Pons (tissue), 1 donor: ENCODE measurements around the gene LCA5L.
A peak's percentile ranks its signal among the peaks of the same experiment; 100 is the strongest.
"Not testable (repeated sequence)": the region's sequence is repeated elsewhere in the genome, so short reads cannot be mapped to it uniquely, and the experiment has no call there.

Experiments used
- DNase-seq: peaks from one replicate; pipeline ENCODE4 v3.0.0-alpha.2; 2016; ENCODE audit warnings: low spot score

LCA5L gene

DNA sequence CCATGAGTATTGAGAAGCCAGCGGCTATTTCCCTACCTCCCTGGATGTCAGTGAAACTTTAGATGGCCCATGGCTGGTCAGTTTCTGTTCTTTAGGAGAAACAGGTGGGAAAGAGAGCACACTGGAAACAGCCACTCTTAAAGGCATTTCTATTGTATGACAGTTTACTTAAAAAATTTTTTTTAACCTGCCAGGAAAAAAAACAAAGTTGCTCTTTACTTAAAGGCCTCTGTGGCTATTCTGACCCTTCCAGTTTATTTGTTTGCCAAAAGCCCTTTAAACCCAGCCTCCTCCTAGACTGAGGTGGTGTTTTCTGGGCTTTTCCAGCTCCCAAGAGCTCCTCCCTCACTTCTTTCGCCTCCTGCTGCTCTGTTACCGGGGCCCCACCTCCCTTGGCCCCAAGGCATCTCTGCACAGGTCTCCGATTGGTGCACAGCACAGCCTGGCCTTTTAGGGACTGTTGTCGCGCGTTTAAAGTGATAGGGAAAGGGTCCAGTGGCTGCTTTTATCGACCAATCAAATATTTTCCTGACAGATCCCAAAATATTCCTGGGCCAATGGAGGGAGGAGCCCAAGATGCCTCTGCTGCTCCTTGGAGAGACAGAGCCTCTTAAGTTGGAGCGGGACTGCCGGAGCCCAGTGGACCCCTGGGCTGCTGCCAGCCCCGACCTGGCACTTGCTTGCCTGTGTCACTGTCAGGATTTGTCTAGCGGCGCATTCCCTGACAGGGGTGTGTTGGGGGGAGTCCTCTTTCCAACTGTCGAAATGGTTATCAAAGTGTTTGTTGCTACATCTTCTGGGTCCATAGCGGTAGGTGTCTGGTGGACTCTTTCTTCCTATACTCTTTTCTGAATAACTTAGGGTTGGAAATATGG lies 6.0 kb upstream of the LCA5L start, which contains the start of gene SH3BGR:
SH3BGR (plus strand) TSS at position 639 of the 875 bp plus-strand sequence; CDS start at position 766, 127 bp downstream.
- DNase-seq, result peak; percentile 85

DNA sequence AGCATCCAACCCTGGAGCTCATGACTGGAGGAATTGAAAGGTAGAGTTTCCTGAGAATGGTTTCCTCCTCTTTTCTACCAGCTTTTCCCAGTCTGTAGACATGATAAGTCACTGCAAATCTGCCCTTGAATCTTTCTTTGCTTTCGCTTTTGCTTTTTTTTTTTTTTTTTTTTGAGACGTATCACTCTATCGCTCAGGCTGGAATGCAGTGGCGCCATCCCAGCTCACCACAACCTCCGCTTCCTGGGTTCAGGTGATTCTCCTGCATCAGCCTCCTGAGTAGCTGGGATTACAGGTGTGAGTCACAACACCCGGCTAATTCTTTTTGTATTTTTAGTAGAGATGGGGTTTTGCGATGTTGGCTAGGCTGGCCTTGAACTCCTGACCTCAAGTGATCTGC lies 1.7 kb upstream of the LCA5L start:
- no peak for DNase-seq

DNA sequence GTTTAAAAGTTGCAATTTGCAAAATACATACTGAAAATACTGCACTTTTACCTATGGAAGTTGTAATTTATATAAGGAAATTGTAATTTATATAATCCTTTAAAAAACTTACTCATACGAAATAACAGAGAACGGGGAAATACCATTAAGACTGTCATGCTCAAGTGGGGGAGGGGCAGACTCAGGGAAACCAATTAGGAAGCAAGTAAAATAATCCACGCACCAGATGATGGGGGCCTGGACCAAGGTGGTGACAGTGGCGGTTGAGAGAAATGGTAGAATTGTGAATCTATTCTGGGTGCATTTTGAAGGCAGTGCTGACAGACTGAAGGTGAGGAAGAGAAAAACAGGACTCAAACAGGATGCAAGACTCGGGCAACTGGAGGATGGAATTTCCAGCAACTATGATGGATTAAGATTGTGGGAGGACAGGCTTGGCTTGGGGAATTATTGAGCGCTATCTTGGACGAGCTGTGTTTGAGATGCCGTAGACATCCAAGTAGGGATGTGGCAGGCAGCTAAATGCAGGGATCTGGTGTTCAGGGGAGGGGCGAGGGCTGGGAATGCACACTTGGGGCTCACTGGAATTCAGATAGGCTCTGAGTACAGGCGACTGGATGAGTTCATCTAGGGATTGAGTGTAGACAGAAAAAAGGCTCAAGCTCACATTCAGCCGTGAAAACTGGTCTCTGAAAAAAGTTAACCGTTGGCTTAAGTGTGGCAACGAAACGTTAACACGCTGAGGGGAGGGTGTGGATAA lies 977 bp downstream of the LCA5L start:
- DNase-seq, result no peak

DNA sequence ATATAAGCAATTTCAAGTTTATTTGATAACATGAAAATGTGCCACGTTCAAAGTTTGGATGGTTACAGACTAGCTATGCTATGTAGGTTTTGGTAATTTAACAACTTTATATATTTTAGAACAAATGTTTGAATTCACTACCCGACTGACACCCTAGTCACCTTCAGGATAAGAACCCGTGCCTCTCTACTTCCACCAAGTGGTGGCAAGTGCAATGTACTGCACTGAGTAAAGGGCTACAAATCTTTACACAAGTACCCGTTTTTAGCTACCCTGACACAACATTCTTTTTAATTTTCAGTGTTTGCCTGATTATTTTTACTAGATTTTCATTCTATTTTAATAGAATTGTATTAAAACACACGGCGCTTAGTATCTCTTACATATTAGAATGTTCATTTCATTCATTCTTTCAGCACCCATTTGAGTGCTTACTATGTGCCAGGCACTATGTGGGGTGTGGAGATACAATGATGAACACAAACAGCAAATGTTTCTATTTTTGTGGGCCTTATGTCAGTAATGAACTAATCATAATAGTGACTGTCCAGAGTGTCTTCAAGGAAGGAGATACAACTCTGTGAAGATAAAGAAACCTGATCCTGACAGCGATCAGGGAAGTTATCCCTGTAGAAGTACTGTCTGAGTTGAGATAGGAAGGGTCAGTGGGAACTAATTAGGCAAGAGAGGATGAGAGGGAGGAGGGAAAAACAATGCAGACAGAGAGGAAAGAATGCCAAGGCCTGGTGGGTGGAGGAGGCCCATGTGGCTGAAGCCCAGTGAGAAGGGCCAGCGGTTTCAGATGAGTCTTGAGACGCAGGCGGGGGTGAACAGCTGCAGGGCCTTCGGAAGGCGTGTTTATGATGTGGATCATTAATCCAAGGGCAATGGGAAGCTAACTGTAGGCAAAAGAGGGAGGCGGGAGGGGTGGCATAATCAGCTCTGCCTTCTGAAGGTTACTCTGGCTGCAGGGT lies 3.8 kb downstream of the LCA5L start:
- DNase-seq, result peak; percentile 57

DNA sequence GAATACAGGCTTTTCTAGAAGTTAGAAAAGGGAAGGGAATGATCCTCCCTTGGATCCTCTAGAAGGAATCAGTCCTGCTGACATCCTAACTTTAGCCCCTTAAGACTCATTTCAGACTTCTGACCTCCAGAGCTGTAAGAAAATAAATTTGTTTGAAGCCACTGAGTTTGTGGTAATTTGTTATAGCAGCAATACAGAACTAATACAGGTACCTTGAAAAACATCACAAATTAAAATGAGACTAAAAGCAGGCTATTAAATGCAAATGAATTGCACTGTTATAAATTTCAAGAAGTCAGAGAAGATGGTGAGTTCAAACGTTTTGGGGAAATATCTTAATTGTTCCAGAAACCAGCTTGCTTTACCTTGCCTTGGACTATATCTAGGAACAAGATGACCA lies 6.3 kb downstream of the LCA5L start:
- no peak for DNase-seq

DNA sequence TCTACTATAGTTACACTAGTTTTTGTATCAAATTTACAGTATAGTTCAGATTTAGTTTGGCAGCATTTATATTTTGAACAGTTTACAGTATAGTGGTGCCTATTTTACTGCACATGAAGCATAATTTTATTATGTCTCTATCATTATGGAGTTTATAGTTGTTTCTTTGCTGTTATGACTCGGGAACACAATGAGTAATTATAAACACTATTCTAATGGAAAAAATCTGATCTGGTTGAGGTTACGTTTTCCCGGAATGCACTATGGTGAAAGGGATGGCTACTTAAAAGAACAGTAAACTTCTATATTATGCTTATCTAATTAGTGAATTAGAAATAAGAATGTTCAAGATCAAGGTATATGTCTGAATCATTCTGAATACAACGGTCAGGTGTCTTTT lies 10.6 kb downstream of the LCA5L start:
- no peak for DNase-seq

DNA sequence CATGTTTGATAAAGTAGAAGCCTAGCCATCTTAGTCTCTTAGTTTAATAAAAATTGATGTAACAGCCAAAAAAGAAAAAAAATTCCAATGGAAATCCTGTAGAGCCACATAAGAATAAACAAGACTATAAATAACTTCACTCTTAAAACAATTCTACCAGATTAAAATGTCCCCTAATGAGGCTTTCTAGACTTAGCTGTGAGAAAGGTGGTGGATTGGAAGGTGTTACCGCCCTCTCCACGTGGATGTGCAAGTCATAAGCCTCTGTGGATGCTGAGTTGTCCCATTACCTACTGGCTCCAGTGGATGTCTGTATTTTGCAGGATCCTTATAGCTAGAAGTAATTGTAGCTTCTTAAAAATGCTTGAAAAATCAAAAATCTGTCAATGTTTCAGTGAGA lies 14.6 kb downstream of the LCA5L start:
- DNase-seq, result no peak

DNA sequence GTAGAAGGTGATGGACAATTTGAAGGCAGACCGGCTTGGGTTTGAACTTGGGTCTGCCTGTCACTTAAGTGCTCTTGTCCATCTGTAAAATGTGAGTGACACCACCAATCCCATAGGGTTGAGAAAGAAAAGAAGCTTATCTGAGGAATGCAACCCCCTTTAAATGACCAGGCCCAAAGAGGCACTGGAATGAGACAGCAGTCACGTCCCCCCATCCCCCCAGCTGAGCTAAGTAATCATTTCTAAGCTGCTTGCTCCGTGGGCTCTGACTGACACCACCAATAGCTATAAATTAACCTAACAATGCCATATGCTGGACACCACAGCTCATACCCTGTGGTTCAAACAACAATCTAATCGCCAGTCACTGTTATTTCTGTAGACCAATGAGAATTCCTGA lies 15.1 kb downstream of the LCA5L start:
- DNase-seq, result no peak

DNA sequence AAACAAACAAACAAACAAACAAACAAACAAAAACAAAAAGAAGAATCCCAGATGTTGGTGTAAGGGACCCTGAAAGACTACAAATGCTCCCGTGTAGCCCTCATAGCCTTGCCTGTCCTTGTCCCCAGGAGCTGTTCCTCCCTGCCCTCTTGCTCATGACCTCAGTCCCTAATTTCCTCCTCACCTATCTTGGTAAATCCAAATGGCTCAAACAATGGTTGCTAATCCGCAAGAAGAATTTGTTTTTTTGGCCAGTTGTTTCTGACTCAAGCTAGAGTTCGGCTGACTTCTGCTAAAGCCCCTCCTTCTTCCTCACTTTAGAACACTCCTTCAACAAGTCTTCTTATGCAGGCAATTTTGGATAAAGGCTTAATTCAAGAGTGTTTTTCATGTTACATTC lies 15.6 kb downstream of the LCA5L start:
- no peak for DNase-seq

DNA sequence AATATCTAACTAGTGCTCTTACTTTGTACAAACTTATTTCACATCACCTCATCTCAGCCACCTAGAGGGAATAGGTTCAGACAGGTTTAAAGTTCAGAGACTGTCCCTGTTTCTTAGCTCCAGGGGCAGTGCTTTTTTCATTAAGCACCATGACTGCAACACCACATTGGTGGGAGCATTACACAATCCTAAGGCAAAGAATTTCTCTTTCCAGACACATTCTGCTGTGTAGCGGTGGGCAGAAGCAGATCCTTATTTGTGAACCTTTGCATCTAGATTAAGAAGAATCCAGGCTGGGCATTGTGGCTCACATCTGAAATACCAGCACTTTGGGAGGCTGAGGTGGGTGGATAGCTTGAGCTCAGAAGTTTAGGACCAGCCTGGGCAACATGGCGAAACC lies 16.1 kb downstream of the LCA5L start:
- DNase-seq, result no peak

DNA sequence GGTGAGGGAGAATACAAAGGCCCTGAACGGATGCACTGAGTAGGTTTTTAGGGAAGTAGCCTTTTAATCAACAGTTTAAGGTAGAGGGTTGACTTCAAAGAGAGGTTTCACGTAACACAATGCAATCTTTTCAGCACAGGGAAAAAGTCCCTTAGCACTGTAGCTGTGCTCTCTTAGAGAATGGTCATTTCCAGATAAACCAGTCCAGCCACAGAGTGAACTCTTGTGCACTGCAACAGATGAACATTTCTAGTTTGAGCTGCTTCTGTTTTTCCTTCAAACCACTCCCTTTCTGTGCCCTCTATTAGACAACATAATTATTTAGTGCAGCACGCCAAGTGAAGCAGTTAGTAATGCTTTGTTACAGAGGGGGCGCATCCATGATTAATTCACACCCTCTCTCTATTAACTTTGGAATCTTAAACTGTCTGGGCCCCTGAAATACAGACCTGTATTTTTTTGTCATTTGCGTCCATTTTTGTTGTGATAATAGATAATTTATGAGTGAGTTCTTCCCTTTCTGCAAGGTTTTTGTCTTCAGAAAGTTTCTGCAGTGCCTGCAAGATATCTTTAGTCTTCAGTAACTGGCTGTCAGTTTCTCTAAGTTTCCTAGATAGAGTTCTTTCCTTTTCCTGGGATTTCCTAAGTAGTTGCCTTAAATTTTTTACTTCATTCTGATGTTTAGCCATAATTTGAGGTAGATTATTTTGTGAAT lies 22.9 kb downstream of the LCA5L start:
- DNase-seq, result no peak

DNA sequence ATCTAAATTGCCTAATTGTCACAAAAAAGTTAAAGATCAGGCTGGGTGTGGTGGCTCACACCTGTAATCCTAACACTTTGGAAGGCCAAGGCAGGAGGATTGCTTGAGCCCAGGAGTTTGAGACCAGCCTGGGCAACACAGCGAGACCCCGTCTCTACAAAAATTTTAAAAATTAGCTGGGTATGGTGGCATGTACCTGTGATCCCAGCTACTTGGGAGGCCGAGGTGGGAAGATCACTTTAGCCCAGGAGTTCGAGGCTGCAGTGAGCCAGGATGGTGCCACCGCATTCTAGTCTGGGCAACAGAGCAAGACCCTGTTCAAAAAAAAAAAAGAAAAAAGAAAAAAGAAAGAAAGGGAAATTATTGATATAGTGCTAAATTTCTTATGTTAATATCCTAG lies 26.4 kb downstream of the LCA5L start:
- not testable (repeated sequence) for DNase-seq

DNA sequence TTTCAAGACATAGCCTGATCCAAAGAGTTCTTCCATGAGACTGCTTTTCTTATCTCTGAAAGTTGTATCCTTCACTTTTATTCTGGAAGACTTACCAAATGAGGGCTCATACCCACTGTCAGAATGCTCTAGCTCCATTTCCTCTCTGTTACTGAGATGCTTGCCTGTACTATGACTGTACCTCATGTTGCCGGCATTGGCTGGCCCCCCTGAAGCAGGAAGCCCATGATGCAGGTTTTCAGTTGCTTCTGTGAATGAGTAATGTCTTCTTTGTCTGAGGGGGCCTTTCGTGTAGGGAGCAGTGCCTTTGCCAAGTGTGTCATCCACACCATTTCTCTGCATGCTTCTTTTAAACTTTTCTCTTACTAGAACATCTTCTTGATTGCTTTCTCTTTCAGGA lies 39.5 kb downstream of the LCA5L start:
- no peak for DNase-seq

DNA sequence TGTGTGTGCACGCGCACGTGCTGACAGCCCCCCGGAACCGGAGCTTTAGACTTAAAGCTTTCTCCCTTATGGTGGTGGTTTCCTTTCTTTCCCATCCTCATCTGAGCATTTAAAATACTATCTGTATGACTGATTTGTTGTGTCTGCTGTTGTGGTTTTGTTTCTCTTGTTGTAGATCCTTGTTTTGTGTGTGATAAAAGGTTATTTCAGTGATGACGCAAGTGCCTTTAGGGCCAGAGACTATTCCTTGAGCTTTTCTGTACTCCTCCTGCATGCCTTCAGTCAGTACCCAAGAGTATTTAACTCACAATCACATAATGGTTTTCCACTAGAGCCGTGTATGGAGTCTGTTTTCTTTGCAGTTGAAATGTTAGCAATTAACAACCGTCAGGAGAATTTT lies 45.4 kb downstream of the LCA5L start:
- DNase-seq, result no peak

DNA sequence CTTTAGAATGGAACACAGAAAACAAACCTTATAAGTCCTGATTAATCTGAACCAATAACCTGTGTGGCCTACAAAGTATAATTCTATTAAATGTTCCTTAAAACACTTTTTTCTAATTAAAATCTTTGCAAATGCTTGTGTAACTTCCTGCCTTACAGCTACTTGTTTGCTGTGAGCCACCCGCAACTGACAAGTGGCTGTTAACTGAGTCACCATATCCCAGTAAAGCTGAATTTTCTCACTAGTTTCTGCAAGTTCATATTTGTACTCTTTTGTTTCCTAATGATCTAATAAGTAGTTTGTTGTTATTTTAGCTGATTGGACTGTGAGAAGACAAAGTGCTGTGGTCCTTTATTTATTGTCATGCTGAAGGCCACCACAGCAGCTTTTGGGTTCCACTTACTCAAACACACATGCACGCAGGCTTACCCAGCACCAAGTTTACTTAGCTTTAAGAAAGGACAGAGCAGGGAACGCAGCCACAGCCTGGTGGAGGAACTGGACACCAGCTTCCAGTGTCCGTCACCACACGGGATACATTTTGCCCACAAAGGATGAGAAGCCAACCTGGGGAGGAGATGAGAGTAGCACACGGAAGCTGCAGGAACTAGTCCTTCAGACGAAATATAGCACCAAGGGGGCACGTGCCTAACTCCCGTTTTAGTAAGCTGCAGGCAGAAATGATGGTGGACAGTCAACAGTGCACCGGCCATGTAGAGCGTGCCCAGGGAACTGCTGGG lies 47.8 kb downstream of the LCA5L start:
- DNase-seq, result no peak

DNA sequence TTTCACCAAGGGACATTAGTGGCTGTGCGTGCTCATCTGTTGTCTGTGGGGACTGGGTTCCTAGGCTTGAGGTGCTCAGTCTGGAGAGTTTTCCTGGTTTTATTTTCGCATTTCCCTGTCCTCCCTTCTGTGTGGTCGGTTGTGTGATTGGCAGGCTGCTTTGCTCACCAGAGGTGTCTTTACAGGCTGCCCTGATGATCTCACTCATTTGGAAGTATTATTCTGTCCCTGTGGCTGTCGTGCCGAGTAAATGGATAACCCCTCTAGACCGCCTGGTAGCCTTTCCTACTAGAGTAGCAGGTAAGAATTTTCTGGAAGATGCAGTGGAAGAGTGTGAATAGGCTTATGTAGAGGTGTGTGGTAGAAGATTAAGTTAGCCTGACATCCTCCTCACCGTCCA lies 52.6 kb downstream of the LCA5L start:
- DNase-seq, result no peak

DNA sequence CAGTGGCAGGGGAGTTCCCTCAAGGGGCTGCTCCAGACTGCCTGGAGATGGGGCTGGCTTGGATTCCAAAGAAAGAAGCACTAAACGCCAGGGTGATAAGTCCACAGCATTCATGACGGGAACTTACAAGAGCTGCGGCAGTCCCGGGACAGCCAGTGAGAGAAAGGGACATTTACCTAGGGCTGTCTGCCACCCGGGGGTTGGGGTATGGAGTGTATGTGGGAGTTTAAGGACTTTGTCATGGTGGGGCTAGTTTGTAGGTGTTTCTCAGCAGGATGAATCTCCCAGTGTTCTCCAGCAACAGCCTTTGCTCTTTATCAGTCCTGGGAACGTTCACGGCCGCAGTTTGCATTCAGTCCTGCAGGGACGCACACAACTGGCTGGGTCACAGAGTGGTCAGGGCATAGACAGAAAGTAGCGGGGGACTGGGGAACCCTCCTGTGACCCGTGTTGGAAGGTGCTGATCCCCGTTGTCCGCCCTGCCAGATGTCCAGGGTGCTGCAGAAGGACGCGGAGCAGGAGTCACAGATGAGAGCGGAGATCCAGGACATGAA lies 55.3 kb downstream of the LCA5L start:
- no peak for DNase-seq

DNA sequence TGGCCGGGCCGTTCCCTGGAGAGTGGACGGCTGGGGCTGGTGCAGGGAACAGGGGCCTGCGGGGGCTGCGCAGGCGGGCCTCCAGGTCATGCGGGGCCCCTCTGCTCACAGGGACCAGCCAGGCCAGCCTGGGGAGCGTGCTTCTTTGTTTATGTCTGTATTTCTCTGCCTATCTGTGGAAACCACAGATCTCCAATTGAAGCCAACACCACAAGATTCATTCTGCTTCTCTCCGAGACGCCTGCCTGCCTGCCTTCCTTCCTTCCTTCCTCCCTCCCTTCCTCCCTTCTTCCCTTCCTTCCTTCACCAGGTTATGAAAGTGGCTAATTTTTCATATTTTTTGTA lies 56.8 kb downstream of the LCA5L start:
- DNase-seq, result no peak

DNA sequence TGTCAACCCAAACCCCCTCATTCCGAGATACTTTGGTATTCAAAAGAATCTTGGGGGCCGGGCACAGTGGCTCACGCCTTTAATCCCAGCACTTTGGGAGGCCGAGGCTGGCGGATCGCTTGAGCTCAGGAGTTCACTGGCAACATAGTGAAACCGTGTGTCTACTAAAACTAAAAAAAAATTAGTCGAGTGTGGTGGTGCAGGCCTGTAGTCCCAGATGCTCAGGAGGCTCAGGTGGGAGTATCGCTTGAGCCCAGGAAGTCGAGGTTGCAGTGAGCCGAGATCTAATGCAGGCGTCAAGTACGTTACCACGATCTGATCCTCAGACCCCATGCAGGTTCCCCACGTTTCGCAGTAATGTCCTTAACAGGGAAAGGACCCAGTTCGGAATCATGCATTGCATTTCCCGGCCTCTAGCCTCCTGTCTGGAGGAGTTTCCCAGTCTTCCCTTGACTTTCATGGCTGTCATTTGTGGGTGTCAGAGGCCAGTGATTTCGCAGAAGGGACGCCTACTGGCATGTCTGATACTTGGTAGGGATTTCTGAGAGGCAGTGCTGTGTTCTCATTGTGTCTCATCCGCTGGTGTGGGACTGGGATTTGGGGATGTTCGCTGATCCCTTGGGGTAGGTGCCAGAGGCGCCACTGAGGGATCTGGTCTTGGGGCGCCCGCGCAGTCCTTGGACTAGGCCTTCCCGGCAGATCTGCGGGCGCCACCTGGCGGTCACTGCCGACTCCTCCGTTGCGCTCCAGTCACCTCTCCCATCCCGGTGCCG lies 57.4 kb downstream of the LCA5L start:
- peak; percentile 80 for DNase-seq
